Measurements from ENCODE around the gene PIGC.
A peak's percentile ranks its signal among the peaks of the same experiment; 100 is the strongest.

PIGC gene

GRCh38 chr1:172443666-172444453, at the start of gene PIGC:
Gene PIGC (minus strand): TSS chr1:172444069. CDS start chr1:172442622, 1,447 bp downstream.
- peak within 1 kb of the TSS; percentile 74 for H3K4me3 ChIP-seq (ENCODE audit: control insufficient read depth, low read depth, low read length)
- DNase-seq (ENCODE audit: low read depth): peak; percentile 81
- peak; percentile 77 for TF ChIP-seq CTCF (conservative IDR thresholded peaks at IDR 0.05; ENCODE audit: control insufficient read depth, insufficient read depth, low read depth, low read length)

GRCh38 chr1:172492421-172492820, 48.6 kb upstream of the PIGC start:
- no peak for TF ChIP-seq CTCF (conservative IDR thresholded peaks at IDR 0.05; ENCODE audit: control insufficient read depth, insufficient read depth, low read depth, low read length)
- no peak for DNase-seq (ENCODE audit: low read depth)

GRCh38 chr1:172489847-172490246, 46.0 kb upstream of the PIGC start:
- H3K4me3 ChIP-seq (ENCODE audit: control insufficient read depth, low read depth, low read length): no peak overlapping the region
- no peak for DNase-seq (ENCODE audit: low read depth)
- TF ChIP-seq CTCF (conservative IDR thresholded peaks at IDR 0.05; ENCODE audit: control insufficient read depth, insufficient read depth, low read depth, low read length): no peak

More at GRCh38 chr1:172492421-172492820, 48.6 kb upstream of the PIGC start:
- no peak overlapping the region for H3K4me3 ChIP-seq (ENCODE audit: control insufficient read depth, low read depth, low read length)

GRCh38 chr1:172488393-172488792, 44.5 kb upstream of the PIGC start:
- no peak for TF ChIP-seq CTCF (conservative IDR thresholded peaks at IDR 0.05; ENCODE audit: control insufficient read depth, insufficient read depth, low read depth, low read length)
- no peak for DNase-seq (ENCODE audit: low read depth)
- H3K4me3 ChIP-seq (ENCODE audit: control insufficient read depth, low read depth, low read length): no peak overlapping the region

- no peak overlapping the region for H3K4me3 ChIP-seq (ENCODE audit: control insufficient read depth, low read depth, low read length)
- DNase-seq (ENCODE audit: low read depth): no peak
- no peak for TF ChIP-seq CTCF (conservative IDR thresholded peaks at IDR 0.05; ENCODE audit: control insufficient read depth, insufficient read depth, low read depth, low read length)
Measured at GRCh38 chr1:172487550-172487949, 43.7 kb upstream of the PIGC start.

- TF ChIP-seq CTCF (conservative IDR thresholded peaks at IDR 0.05; ENCODE audit: control insufficient read depth, insufficient read depth, low read depth, low read length): no peak
- no peak overlapping the region for H3K4me3 ChIP-seq (ENCODE audit: control insufficient read depth, low read depth, low read length)
- DNase-seq (ENCODE audit: low read depth): no peak
Measured at GRCh38 chr1:172486805-172487454, 43.1 kb upstream of the PIGC start.

All from fibroblast of mammary gland (primary cell).